Lower leg skin (tissue), 3 donors: ENCODE measurements around the gene CNPPD1.

ENCODE experiments used
- POLR2A ChIP-seq, 2 donors: fragments of 450-650 bp; IDR thresholded peaks; one replicate each; pipeline ENCODE4 v1.6.1; 2016 to 2017; ENCODE audit warnings: antibody characterized with exemption in 2 of 2, mild to moderate bottlenecking in 1 of 2, moderate library complexity in 1 of 2
- TF ChIP-seq, protein P1 (sequence below), 3 donors: fragments of 450-650 bp; IDR thresholded peaks; one replicate each; pipeline ENCODE4 v1.5.1; 2016; ENCODE audit warnings: antibody characterized with exemption in 3 of 3, mild to moderate bottlenecking in 3 of 3, moderate library complexity in 2 of 3

DNA sequence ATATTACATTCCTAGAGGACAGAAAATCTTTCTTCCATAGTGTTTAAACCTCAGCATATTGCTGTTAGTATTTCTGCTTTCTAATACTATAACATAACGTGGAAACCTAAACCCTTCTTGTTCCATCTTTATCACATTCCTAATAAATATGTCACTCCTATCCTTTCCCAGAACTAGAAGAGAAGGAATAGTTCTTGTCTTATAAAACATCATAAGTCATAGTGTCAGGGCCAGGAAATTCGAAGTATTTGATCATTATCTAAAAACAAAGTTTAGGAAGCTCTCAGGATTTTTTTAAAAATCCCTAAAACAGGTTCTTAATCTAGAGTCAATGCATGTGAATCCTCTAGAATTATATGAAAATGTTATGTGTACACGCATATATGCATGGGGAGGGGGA lies 18.1 kb downstream of the CNPPD1 start:
- no peak for TF ChIP-seq POLR2A (IDR thresholded peaks at IDR 0.05)
- TF ChIP-seq, protein P1, sequence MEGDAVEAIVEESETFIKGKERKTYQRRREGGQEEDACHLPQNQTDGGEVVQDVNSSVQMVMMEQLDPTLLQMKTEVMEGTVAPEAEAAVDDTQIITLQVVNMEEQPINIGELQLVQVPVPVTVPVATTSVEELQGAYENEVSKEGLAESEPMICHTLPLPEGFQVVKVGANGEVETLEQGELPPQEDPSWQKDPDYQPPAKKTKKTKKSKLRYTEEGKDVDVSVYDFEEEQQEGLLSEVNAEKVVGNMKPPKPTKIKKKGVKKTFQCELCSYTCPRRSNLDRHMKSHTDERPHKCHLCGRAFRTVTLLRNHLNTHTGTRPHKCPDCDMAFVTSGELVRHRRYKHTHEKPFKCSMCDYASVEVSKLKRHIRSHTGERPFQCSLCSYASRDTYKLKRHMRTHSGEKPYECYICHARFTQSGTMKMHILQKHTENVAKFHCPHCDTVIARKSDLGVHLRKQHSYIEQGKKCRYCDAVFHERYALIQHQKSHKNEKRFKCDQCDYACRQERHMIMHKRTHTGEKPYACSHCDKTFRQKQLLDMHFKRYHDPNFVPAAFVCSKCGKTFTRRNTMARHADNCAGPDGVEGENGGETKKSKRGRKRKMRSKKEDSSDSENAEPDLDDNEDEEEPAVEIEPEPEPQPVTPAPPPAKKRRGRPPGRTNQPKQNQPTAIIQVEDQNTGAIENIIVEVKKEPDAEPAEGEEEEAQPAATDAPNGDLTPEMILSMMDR (IDR thresholded peaks at IDR 0.05) = no peak
